Measurements from ENCODE around the gene FAAP20.

FAAP20 gene

GRCh38 chr1:2229911-2230731 is 35.5 kb upstream of the FAAP20 start:
- no peak for DNase-seq (ENCODE audit: low spot score)

GRCh38 chr1:2229037-2229864 is 34.7 kb upstream of the FAAP20 start:
- peak; percentile 69 for DNase-seq (ENCODE audit: low spot score)

GRCh38 chr1:2228694-2229036 is 34.1 kb upstream of the FAAP20 start:
- DNase-seq (ENCODE audit: low spot score) = no peak

GRCh38 chr1:2228157-2228594 is 33.6 kb upstream of the FAAP20 start, which contains the start of gene SKI:
TSS of gene SKI (plus strand) at chr1:2228319. CDS start at chr1:2228767, 448 bp downstream.
- no peak for DNase-seq (ENCODE audit: low spot score)

GRCh38 chr1:2227346-2228156 is 33.0 kb upstream of the FAAP20 start:
- DNase-seq (ENCODE audit: low spot score) = peak; percentile 100

GRCh38 chr1:2226525-2227345 is 32.2 kb upstream of the FAAP20 start:
- DNase-seq (ENCODE audit: low spot score) = no peak

- DNase-seq (ENCODE audit: low spot score) = no peak
Observed at GRCh38 chr1:2224631-2225428, 30.3 kb upstream of the FAAP20 start.

- no peak for DNase-seq (ENCODE audit: low spot score)
Observed at GRCh38 chr1:2224170-2224584, 29.6 kb upstream of the FAAP20 start.

GRCh38 chr1:2221271-2221670 is 26.7 kb upstream of the FAAP20 start:
- no peak for DNase-seq (ENCODE audit: low spot score)

- no peak for DNase-seq (ENCODE audit: low spot score)
Observed at GRCh38 chr1:2216767-2217058, 22.1 kb upstream of the FAAP20 start.

- no peak for DNase-seq (ENCODE audit: low spot score)
Observed at GRCh38 chr1:2215909-2216766, 21.6 kb upstream of the FAAP20 start.

GRCh38 chr1:2215329-2215728 is 20.8 kb upstream of the FAAP20 start:
- DNase-seq (ENCODE audit: low spot score) = no peak

- no peak for DNase-seq (ENCODE audit: low spot score)
Observed at GRCh38 chr1:2214541-2215241, 20.1 kb upstream of the FAAP20 start.

GRCh38 chr1:2213576-2214505 is 19.3 kb upstream of the FAAP20 start:
- peak; percentile 87 for DNase-seq (ENCODE audit: low spot score)

- peak; percentile 95 for DNase-seq (ENCODE audit: low spot score)
Observed at GRCh38 chr1:2212532-2213491, 18.2 kb upstream of the FAAP20 start.

GRCh38 chr1:2212274-2212531 is 17.6 kb upstream of the FAAP20 start:
- DNase-seq (ENCODE audit: low spot score) = no peak

GRCh38 chr1:2210786-2211185 is 16.2 kb upstream of the FAAP20 start:
- no peak for DNase-seq (ENCODE audit: low spot score)
